Epithelial cell of esophagus (primary cell): Measurements from ENCODE around the gene NSDHL.
"Not testable (repeated sequence)": the region's sequence is repeated elsewhere in the genome, so short reads cannot be mapped to it uniquely, and the experiment has no call there.

ENCODE experiments used
- DNase-seq: peaks from one replicate; pipeline ENCODE4 v3.0.0; 2010; ENCODE audit warnings: low read depth
- H3K4me3 ChIP-seq: 2 replicates; pipeline ENCODE4 v1.5.1; 2011; ENCODE audit warnings: mild to moderate bottlenecking, low read length, control low read depth
- TF ChIP-seq, protein P1 (sequence below): IDR thresholded peaks from 2 replicates; pipeline ENCODE4 v1.5.1; 2011; ENCODE audit warnings: low read depth, mild to moderate bottlenecking, low read length, control low read depth, inconsistent platforms; ENCODE audit not compliant: insufficient read depth; ENCODE audit errors: missing control alignments

NSDHL gene

DNA sequence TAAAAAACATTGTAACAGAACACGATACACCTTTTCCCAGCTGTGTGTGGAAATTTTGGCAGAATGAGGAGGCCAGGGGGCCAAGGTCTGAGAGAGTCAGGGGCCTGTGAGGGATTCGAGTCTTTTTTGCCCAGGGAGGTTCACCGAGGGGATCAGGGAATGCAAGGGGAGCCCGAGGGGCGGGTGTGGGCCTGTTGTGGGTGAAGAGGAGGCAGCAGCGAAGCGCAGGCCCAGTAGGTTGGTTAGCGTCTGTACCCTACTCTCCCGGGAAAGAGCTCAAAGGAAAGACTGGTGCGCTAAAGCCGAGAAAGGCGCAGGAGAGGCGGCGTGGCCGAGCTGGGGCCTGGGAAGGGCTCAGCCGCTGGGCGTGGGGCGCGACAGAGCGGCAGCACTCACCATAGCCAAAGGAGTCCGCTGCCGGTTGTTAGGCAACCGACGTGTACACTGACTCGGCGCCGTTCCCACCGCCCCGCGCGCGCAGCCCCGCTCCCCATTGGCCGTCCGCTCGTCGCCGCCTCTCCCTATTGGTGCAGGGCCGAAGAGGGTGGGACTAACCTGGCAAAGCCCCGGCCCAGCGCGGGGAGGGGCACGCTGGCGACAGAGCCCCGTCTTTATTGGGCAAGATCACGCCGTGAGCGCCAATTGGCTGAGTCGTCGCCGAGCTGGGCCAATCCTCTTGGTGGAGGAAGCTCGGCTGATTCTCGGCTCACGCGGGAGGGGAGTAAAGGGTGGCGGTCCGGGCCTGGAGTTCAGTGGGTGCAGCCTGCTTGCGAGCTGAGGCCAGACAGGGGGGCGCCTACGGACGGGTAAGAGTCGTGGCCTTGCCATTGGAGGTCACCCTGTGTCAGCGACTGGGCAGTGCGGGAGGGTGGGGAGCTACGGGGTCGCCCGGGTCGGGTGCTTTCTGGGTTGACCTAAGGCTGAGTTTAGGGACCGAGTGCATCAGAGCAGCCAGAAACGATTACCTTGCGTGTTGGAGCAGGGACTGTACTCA lies at the start of gene NSDHL, which contains the start of gene CETN2:
TSS of gene NSDHL (plus strand) at position 752 of the 994 bp plus-strand sequence. CDS start 15,262 bp downstream, outside the sequence.
TSS of gene CETN2 (minus strand) at position 446 of the 994 bp plus-strand sequence. CDS start at position 399, 47 bp downstream.
- peak within 1 kb of the TSS; percentile 70 for H3K4me3 ChIP-seq
- TF ChIP-seq, protein P1, sequence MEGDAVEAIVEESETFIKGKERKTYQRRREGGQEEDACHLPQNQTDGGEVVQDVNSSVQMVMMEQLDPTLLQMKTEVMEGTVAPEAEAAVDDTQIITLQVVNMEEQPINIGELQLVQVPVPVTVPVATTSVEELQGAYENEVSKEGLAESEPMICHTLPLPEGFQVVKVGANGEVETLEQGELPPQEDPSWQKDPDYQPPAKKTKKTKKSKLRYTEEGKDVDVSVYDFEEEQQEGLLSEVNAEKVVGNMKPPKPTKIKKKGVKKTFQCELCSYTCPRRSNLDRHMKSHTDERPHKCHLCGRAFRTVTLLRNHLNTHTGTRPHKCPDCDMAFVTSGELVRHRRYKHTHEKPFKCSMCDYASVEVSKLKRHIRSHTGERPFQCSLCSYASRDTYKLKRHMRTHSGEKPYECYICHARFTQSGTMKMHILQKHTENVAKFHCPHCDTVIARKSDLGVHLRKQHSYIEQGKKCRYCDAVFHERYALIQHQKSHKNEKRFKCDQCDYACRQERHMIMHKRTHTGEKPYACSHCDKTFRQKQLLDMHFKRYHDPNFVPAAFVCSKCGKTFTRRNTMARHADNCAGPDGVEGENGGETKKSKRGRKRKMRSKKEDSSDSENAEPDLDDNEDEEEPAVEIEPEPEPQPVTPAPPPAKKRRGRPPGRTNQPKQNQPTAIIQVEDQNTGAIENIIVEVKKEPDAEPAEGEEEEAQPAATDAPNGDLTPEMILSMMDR, result no peak
- peak; percentile 97 for DNase-seq

DNA sequence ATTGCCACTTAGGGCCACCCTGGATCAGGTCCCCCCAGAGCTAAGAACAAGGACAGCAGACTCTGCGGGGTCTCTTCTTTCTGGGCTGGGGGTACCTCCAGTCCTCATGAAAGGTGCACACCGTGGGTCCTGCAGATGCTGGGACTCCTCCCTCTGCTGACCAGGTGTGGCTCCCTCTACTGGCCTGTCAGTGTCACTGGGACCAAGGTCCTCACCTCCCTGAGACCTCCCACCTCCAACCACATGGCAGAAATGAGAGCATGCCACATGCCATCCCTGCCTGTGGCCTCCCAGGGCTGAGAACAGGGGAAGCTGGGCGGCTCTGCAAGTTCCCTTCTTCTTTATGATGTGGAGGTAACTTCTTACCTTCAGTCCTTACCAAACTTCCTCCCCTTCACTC lies 43.8 kb upstream of the NSDHL start:
- DNase-seq, H3K4me3 ChIP-seq: not testable (repeated sequence)

DNA sequence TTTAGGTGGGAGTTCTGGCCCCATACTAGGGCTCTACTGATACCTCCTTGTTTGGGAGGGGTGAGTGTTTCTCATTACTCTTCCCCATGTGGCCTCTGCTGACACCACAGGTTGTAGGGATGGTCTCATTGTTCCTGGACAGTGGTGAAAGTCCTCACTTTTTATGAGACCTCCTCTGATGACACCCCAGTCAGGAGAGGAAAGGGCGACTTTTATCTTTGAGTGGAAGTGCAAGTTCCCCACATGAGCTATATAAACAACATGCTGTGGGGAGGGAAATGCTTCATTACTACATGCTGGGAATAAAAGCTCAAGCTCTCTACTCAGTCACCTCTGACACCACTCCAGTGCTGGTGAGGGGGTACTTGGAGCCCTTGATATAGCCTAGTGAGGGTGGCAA lies 31.9 kb upstream of the NSDHL start:
- TF ChIP-seq, protein P1, result no peak
- no peak for DNase-seq

DNA sequence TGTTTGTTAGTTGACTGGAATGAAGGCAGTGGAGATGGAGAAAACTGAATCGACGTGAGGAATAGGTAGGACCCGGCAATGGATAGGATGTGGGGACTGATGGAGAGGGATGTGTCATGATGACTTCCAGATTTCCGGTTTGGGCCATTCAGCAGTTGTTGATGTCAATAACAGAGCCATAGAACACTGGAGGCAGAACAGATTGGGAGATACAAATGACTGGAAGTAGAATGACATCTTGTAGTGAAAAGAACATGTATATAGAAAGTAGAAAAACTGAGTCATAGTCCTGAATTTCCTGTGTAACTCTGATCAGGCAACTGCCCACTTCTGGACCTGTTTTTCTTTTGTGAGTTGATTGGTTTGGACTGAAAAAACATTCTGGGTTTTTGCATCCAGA lies 24.8 kb upstream of the NSDHL start:
- H3K4me3 ChIP-seq, result no peak overlapping the region
- TF ChIP-seq, protein P1, result no peak
- DNase-seq, result no peak

More for the DNA sequence above, 31.9 kb upstream of the NSDHL start:
- no peak overlapping the region for H3K4me3 ChIP-seq

DNA sequence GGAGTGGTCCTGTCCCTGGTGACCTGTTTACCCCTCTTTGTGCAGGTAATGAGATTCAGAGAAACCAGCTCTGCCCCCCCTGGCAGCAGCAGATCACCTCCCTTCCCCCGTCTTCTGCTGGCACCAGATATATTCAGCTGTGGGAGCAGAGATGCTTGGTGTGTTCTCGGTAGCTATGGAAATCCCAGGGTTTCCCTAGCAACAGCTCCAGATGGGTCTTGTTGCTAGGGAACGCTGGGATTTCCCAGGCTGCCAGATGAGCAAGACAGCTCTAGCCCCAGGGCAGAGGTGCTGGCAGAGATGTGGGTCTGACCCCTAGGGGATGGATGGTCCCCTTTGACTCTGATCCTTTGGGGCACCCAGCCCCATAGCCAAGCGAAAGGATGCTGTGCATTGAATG lies 20.5 kb upstream of the NSDHL start:
- H3K4me3 ChIP-seq, result no peak overlapping the region
- TF ChIP-seq, protein P1, result no peak
- no peak for DNase-seq

DNA sequence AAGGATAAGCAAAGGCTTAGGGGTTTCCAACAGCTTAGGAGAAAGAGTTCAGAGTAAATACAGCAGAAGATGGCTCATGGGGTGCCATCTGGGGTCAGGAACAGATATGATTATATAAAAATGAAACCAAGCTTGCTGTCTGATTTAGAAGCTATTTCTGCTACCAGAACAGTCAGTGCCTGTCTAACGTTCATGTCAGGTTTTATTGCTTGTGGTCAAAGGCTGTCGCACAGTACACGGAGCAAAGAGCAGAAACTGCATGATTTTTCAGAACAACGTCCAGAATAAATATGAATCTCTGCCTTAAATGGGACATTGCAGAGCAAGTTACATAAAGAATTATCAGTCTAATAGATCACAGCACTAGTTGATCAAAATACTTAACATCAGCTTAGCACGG lies 17.7 kb upstream of the NSDHL start:
- TF ChIP-seq, protein P1, result no peak
- no peak overlapping the region for H3K4me3 ChIP-seq

DNA sequence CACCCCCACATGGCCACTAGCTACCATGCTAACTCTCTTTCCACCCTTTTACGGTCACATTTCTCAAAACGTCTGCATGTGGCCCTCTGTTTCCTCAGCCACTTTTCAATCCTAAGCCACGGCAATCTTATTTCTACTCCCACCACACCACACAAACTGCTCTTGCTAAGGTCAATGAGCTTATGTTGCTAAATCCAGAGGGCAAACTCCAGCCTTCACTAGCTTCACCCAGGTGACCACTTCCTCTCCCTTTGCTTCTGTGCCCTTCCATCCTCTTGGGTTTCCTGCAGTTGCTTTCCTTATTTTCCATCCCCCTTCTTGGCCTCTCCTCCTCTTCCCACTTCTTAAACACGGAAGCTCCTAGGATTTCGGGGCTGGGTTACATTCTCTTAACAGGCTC lies 16.8 kb upstream of the NSDHL start:
- TF ChIP-seq, protein P1, result no peak
- DNase-seq, result no peak
- H3K4me3 ChIP-seq, result no peak overlapping the region

More for the DNA sequence above, 17.7 kb upstream of the NSDHL start:
- no peak for DNase-seq
